ENCODE measurements around the gene OSBPL3.

OSBPL3 gene

GRCh38 chr7:24827589-24827988 is 152.4 kb downstream of the OSBPL3 start:
- DNase-seq (ENCODE audit: low spot score), result no peak

GRCh38 chr7:24827027-24827426 is 153.0 kb downstream of the OSBPL3 start:
- no peak for DNase-seq (ENCODE audit: low spot score)

GRCh38 chr7:24826662-24827020 is 153.3 kb downstream of the OSBPL3 start:
- DNase-seq (ENCODE audit: low spot score), result no peak

GRCh38 chr7:24825931-24826661 is 153.9 kb downstream of the OSBPL3 start:
- no peak for DNase-seq (ENCODE audit: low spot score)

- DNase-seq (ENCODE audit: low spot score), result peak; percentile 25
Measured at GRCh38 chr7:24825381-24825794, 154.6 kb downstream of the OSBPL3 start.

GRCh38 chr7:24824896-24825295 is 155.1 kb downstream of the OSBPL3 start:
- no peak for DNase-seq (ENCODE audit: low spot score)

- no peak for DNase-seq (ENCODE audit: low spot score)
Measured at GRCh38 chr7:24824400-24824799, 155.6 kb downstream of the OSBPL3 start.

- DNase-seq (ENCODE audit: low spot score), result no peak
Measured at GRCh38 chr7:24821754-24822054, 158.3 kb downstream of the OSBPL3 start.

GRCh38 chr7:24821045-24821753 is 158.8 kb downstream of the OSBPL3 start:
- DNase-seq (ENCODE audit: low spot score), result peak; percentile 74

GRCh38 chr7:24820730-24821044 is 159.3 kb downstream of the OSBPL3 start:
- no peak for DNase-seq (ENCODE audit: low spot score)

- peak; percentile 84 for DNase-seq (ENCODE audit: low spot score)
Measured at GRCh38 chr7:24819916-24820689, 159.9 kb downstream of the OSBPL3 start.

GRCh38 chr7:24817339-24817738 is 162.6 kb downstream of the OSBPL3 start:
- no peak for DNase-seq (ENCODE audit: low spot score)

GRCh38 chr7:24816868-24817267 is 163.1 kb downstream of the OSBPL3 start:
- no peak for DNase-seq (ENCODE audit: low spot score)

GRCh38 chr7:24812305-24812945 is 167.6 kb downstream of the OSBPL3 start:
- DNase-seq (ENCODE audit: low spot score), result peak; percentile 71

- no peak for DNase-seq (ENCODE audit: low spot score)
Measured at GRCh38 chr7:24808518-24808917, 171.5 kb downstream of the OSBPL3 start.

- DNase-seq (ENCODE audit: low spot score), result no peak
Measured at GRCh38 chr7:24802300-24802699, 177.7 kb downstream of the OSBPL3 start.

- no peak for DNase-seq (ENCODE audit: low spot score)
Measured at GRCh38 chr7:24801883-24802282, 178.1 kb downstream of the OSBPL3 start.

GRCh38 chr7:24800667-24801066 is 179.3 kb downstream of the OSBPL3 start:
- DNase-seq (ENCODE audit: low spot score), result no peak

- no peak for DNase-seq (ENCODE audit: low spot score)
Measured at GRCh38 chr7:24800073-24800472, 179.9 kb downstream of the OSBPL3 start.

- no peak for DNase-seq (ENCODE audit: low spot score)
Measured at GRCh38 chr7:24799506-24799905, 180.5 kb downstream of the OSBPL3 start.

- DNase-seq (ENCODE audit: low spot score), result no peak
Measured at GRCh38 chr7:24798261-24798660, 181.7 kb downstream of the OSBPL3 start.

- DNase-seq (ENCODE audit: low spot score), result no peak
Measured at GRCh38 chr7:24797270-24797669, 182.7 kb downstream of the OSBPL3 start.

- no peak for DNase-seq (ENCODE audit: low spot score)
Measured at GRCh38 chr7:24795407-24795767, 184.6 kb downstream of the OSBPL3 start.
